ENCODE results near the gene GK2.

GRCh38 chr4:79439489-79439888 lies 31.5 kb upstream of the GK2 start:
- TF ChIP-seq CTCF (IDR thresholded peaks at IDR 0.05; ENCODE audit: borderline replicate concordance, extremely low read depth, low read length, poor library complexity, severe bottlenecking) (no peak), EZH2 (IDR thresholded peaks at IDR 0.05; ENCODE audit: borderline replicate concordance, low read depth, low read length, severe bottlenecking) (no peak)

Measured in DND-41 (cell line).